Right lobe of liver (tissue), 4 donors: ENCODE results near the gene ADAM12.

Source experiments
- POLR2A ChIP-seq: fragments of 450-650 bp; IDR thresholded peaks from one replicate; pipeline ENCODE4 v1.6.1; 2017; ENCODE audit warnings: antibody characterized with exemption, mild to moderate bottlenecking
- TF ChIP-seq, protein P1 (sequence below), 4 donors: fragments of 200-600 bp in 3 of 4; fragments of 450-650 bp in 1 of 4; IDR thresholded peaks; one replicate each; pipeline versions ENCODE4 v1.5.1 to v1.8.0; 2016 to 2022; ENCODE audit warnings: antibody characterized with exemption in 4 of 4, mild to moderate bottlenecking in 2 of 4
- donor health status: DM: no; HTN: no; CAD: no.
- donor health status: DM: no; HTN: no; CAD: no.
- donor health status: DM: no; HTN: yes; CAD: no.

GRCh38 chr10:126250527-126251310 lies 137.6 kb downstream of the ADAM12 start:
- TF ChIP-seq, protein P1, sequence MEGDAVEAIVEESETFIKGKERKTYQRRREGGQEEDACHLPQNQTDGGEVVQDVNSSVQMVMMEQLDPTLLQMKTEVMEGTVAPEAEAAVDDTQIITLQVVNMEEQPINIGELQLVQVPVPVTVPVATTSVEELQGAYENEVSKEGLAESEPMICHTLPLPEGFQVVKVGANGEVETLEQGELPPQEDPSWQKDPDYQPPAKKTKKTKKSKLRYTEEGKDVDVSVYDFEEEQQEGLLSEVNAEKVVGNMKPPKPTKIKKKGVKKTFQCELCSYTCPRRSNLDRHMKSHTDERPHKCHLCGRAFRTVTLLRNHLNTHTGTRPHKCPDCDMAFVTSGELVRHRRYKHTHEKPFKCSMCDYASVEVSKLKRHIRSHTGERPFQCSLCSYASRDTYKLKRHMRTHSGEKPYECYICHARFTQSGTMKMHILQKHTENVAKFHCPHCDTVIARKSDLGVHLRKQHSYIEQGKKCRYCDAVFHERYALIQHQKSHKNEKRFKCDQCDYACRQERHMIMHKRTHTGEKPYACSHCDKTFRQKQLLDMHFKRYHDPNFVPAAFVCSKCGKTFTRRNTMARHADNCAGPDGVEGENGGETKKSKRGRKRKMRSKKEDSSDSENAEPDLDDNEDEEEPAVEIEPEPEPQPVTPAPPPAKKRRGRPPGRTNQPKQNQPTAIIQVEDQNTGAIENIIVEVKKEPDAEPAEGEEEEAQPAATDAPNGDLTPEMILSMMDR (IDR thresholded peaks at IDR 0.05), result no peak
- TF ChIP-seq POLR2A, result no peak
